Mesodermal cell (in vitro differentiated cells): ENCODE data around the gene TLE4.

Experiments
- H3K27ac ChIP-seq: 2 replicates; pipeline ENCODE4 v1.7.0; 2013; ENCODE audit warnings: mild to moderate bottlenecking, low read depth, low read length, moderate library complexity; ENCODE audit not compliant: severe bottlenecking
- H3K36me3 ChIP-seq: 2 replicates; pipeline ENCODE4 v1.7.1; 2013; ENCODE audit warnings: mild to moderate bottlenecking, low read length, moderate library complexity; ENCODE audit not compliant: control insufficient read depth, insufficient read depth
- H3K4me1 ChIP-seq: one replicate; pipeline ENCODE4 v1.7.1; 2013; ENCODE audit warnings: mild to moderate bottlenecking, low read length; ENCODE audit not compliant: insufficient read depth, control insufficient read depth, poor library complexity, severe bottlenecking
- H3K4me3 ChIP-seq: 2 replicates; pipeline ENCODE4 v1.7.0; 2013; ENCODE audit warnings: low read length, control low read depth, mild to moderate bottlenecking; ENCODE audit not compliant: insufficient read depth, poor library complexity, severe bottlenecking; ENCODE audit errors: extremely low read depth
- H3K9me3 ChIP-seq: 2 replicates; pipeline ENCODE4 v1.7.1; 2013; ENCODE audit warnings: mild to moderate bottlenecking, low read length, moderate library complexity; ENCODE audit not compliant: control insufficient read depth
- WGBS, 2 experiments: methylation state at CpG; one replicate each; pipeline ENCODE4 v1.1.5; 2013; ENCODE audit warnings: missing lambda C conversion rate in 2 of 2; ENCODE audit not compliant: insufficient coverage in 2 of 2; 5-methylcytosine and 5-hydroxymethylcytosine counted together

TLE4 gene

DNA sequence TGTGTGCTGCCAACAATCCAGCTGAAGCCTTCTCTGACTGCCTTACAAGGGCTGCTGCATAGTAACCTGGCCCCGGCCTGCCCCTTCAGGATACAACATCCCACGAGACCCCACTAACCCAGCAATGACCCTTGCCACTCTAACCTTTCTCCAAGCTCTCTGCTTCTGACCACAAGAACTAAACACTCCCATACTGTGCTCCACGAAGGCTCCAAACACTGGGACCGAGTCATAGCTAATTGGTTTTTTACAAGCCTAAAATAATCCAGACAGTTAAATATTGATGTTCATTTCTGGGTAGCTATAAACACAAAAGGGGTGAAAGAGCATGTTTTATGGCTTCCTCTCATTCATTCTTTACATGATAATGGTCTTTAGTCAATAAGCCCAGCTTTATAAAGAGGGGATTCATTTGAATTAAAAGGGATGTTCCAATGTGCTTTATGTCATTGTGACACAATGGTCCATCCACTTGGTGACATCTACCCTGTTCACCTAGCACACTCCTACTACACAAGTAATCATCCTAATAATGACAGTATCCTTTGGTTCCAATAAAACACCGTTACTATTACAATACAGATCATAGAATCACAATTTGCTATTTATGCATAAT, 16.2 kb upstream of the TLE4 start:
- H3K4me3 ChIP-seq: no peak overlapping the region
- no peak overlapping the region for H3K27ac ChIP-seq
- H3K4me1 ChIP-seq: peaks cover 22% of the 10 kb centered on the region
- no peaks in the 10 kb centered on the region for H3K36me3 ChIP-seq
- H3K9me3 ChIP-seq: no peaks in the 10 kb centered on the region
- 83 to 93% methylated on average over 3 of the region's 5 CpGs for WGBS, 2 experiments

DNA sequence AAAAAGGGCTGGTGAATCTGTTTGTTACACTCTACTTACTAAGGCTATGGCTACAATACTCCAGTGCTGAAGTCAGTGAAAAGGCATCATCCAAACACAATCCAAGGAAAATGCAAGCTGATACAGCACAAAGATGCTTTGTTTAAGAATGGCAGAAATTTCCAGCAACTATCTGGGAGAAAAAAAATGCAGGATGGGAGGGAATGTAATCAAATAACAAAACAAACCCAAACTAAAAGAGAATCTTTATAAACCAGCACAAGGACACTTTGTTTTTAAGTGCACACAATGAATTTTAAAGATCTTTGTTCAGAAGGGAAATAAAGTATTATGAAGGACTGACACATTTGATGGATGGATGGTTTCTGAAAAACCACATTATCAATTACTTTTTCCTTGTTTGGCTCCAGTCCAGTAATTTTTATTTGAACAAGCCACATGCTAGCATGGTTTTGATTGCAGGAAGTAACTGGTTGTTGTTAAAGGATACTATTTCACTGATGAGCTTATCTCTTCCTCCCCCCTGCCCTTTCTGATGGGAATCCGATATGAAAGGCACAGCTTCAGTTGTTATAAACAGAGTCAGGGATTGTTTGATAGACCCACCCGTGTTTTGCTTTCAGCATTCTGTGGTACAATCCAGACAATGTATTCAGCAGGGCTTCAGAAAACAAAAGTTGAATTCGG, 12.1 kb upstream of the TLE4 start:
- peaks cover 27% of the 10 kb centered on the region for H3K4me1 ChIP-seq
- H3K36me3 ChIP-seq: no peaks in the 10 kb centered on the region
- H3K4me3 ChIP-seq: no peak overlapping the region
- no peaks in the 10 kb centered on the region for H3K9me3 ChIP-seq
- peak overlapping the region; percentile 58 for H3K27ac ChIP-seq
- WGBS, 2 experiments: 38 to 50% methylated on average over 1 to 2 of the region's 3 CpGs

- Histone ChIP-seq H3K9me3 (peaks cover 3% of the 10 kb centered on the region), H3K4me3 (no peak overlapping the region), H3K27ac (no peak overlapping the region), H3K36me3 (no peaks in the 10 kb centered on the region), H3K4me1 (peaks cover 27% of the 10 kb centered on the region)
- WGBS, 2 experiments: 100% methylated on average over 1 of the region's 5 CpGs; no CpG with 5 or more reads in 1 of the 2 experiments
Observed at GRCh38 chr9:79562749-79563386, 8.9 kb upstream of the TLE4 start.

GRCh38 chr9:79564105-79564504, 7.7 kb upstream of the TLE4 start:
- no CpG with 5 or more reads among the region's 2 CpGs for WGBS, 2 experiments

DNA sequence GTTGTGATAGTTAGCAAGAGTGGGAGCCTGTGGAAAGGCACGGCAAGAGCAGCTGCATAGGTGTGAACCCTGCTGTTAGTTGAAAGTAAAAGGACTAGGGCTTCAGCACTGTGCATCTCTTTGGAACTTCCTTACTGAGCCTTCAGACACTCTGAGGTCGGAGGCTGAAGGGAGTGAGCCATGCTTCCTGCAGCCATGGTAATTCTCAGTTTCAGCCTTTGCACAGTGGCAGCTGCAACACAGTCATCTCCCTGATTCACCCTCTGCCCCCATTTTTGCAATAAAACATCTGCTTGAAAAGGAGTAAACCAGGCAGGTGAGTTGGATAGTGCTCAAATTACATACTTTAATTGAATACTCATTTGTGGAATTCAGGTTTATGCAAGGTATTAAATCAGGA, 6.5 kb upstream of the TLE4 start:
- Histone ChIP-seq H3K27ac (no peak overlapping the region), H3K4me1 (peaks cover 8% of the 10 kb centered on the region)
- 71 to 76% methylated on average over 2 of the region's 2 CpGs for WGBS, 2 experiments

More at GRCh38 chr9:79564105-79564504, 7.7 kb upstream of the TLE4 start:
- H3K9me3 ChIP-seq: peaks cover 7% of the 10 kb centered on the region
- H3K36me3 ChIP-seq: no peaks in the 10 kb centered on the region
- H3K4me1 ChIP-seq: peaks cover 19% of the 10 kb centered on the region
- H3K4me3 ChIP-seq: no peak overlapping the region
- no peak overlapping the region for H3K27ac ChIP-seq

DNA sequence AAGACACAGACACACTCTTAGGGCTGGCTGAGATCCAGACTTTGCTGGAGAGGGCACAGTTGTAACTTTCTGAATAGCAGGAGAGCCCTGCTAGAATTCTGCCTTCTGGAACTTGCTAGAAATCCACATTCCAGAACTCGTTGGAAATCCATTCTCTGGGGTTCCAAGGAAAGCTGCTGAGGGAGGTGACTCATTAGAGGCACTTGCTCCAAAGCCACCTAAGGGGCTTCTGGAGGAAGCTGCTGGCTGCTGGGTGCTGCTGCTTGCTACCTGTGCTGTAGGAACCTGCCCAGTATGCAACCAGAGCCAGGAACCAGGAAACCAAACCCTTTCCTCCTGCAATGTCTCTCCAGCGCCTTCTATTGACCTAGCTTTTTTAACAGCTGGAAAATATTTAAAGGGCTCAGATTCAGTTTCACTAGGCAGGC, 4.1 kb upstream of the TLE4 start:
- 86 to 89% methylated on average over 1 of the region's 2 CpGs for WGBS, 2 experiments
- H3K9me3 ChIP-seq: peaks cover 7% of the 10 kb centered on the region
- no peak overlapping the region for H3K4me3 ChIP-seq
- H3K4me1 ChIP-seq: peaks cover 2% of the 10 kb centered on the region
- H3K36me3 ChIP-seq: no peaks in the 10 kb centered on the region
- no peak overlapping the region for H3K27ac ChIP-seq

More for the DNA sequence above, 6.5 kb upstream of the TLE4 start:
- Histone ChIP-seq H3K4me3 (no peak overlapping the region), H3K9me3 (peaks cover 7% of the 10 kb centered on the region), H3K36me3 (no peaks in the 10 kb centered on the region)

- Histone ChIP-seq H3K9me3 (peaks cover 7% of the 10 kb centered on the region), H3K36me3 (no peaks in the 10 kb centered on the region), H3K27ac (no peak overlapping the region), H3K4me1 (no peaks in the 10 kb centered on the region), H3K4me3 (no peak overlapping the region)
- whole genome bisulfite sequencing, 2 experiments: 95 to 100% methylated on average over 3 to 7 of the region's 7 CpGs
Observed at GRCh38 chr9:79568337-79569101, 3.2 kb upstream of the TLE4 start.

DNA sequence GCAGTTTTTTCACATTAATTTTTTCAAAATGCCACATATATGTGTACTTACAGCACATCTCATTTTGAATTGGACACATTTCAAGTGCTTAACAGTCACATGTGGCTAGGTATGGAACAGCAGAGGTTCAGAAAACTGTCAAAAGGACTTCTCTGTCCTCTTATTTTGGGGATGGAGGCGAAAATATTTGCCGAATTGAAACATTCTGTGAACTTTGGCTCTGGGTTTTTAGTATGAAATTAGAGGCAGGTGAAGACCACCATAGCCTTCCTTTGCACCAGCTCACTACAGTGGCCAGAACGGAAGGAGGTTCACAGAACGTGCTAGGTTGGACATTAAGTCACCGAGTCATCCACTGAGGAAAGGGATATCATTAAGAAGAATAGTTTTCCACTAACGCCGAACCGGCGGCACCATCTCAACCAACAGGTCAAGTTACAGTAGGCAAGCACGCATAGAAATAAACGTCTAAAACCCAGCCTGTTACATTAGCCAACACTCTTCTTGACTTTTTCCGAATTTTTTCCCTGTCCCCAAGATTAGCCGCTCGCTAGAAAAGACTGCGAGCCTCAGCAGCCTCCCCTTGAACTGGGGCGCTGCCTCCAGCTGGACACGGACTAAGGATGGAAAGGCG, 1.8 kb upstream of the TLE4 start:
- 17 to 26% methylated on average over 11 to 13 of the region's 18 CpGs for WGBS, 2 experiments

GRCh38 chr9:79570448-79571308, 1.1 kb upstream of the TLE4 start:
- Histone ChIP-seq H3K36me3 (peaks cover 3% of the 10 kb centered on the region), H3K9me3 (peaks cover 7% of the 10 kb centered on the region), H3K4me3 (peak overlapping the region; percentile 62), H3K4me1 (peaks cover 4% of the 10 kb centered on the region), H3K27ac (peak overlapping the region; percentile 94)
- WGBS, 2 experiments: 0 to 1% methylated on average over 27 to 48 of the region's 69 CpGs

More for the DNA sequence above, 1.8 kb upstream of the TLE4 start:
- Histone ChIP-seq H3K4me1 (no peaks in the 10 kb centered on the region), H3K9me3 (peaks cover 7% of the 10 kb centered on the region), H3K36me3 (no peaks in the 10 kb centered on the region), H3K4me3 (peak overlapping the region; percentile 62), H3K27ac (peak overlapping the region; percentile 94)
